ENCODE results near the gene CCDC40.

The CCDC40 gene

GRCh38 chr17:80035937-80036714, at the start of gene CCDC40:
Gene CCDC40 (plus strand): TSS chr17:80036642. CDS start chr17:80036663, 21 bp downstream.
- H3K27ac ChIP-seq, result peak within 1 kb of the TSS; percentile 49; the same call in 1 of the 2 replicates
- peaks cover 58% of the 10 kb centered on the region for H3K27me3 ChIP-seq
- H4K20me1 ChIP-seq, result peaks cover 50% of the 10 kb centered on the region
- TF ChIP-seq Cebpa-rat (IDR thresholded peaks at IDR 0.05), result no peak
- no peaks in the 10 kb centered on the region for H3K9me3 ChIP-seq
- no peaks in the 10 kb centered on the region for H3K36me3 ChIP-seq
- peak within 1 kb of the TSS; percentile 79 for H3K4me3 ChIP-seq
- H3K4me1 ChIP-seq, result peaks cover 21% of the 10 kb centered on the region
- peak within 1 kb of the TSS; percentile 100 for H3K4me2 ChIP-seq
- H3K9ac ChIP-seq, result peak within 1 kb of the TSS; percentile 78

- H3K27ac ChIP-seq, result no peak overlapping the region
- H3K4me3 ChIP-seq, result no peak overlapping the region
- H3K36me3 ChIP-seq, result no peaks in the 10 kb centered on the region
- peak overlapping the region; percentile 78 for H3K4me2 ChIP-seq
- no peaks in the 10 kb centered on the region for H3K9me3 ChIP-seq
- H4K20me1 ChIP-seq, result peaks cover 42% of the 10 kb centered on the region
- H3K4me1 ChIP-seq, result peaks cover 76% of the 10 kb centered on the region
- no peak overlapping the region for H3K9ac ChIP-seq
- no peak for TF ChIP-seq Cebpa-rat (IDR thresholded peaks at IDR 0.05)
- H3K27me3 ChIP-seq, result peaks cover 17% of the 10 kb centered on the region
Observed at GRCh38 chr17:79987187-79987934, 49.1 kb upstream of the CCDC40 start.

- peaks cover 42% of the 10 kb centered on the region for H4K20me1 ChIP-seq
- H3K4me1 ChIP-seq, result peaks cover 80% of the 10 kb centered on the region
- TF ChIP-seq Cebpa-rat (IDR thresholded peaks at IDR 0.05), result no peak
- no peak overlapping the region for H3K4me3 ChIP-seq
- H3K36me3 ChIP-seq, result no peaks in the 10 kb centered on the region
- peak overlapping the region; percentile 78 for H3K4me2 ChIP-seq
- no peaks in the 10 kb centered on the region for H3K9me3 ChIP-seq
- peak overlapping the region; percentile 12 for H3K9ac ChIP-seq
- H3K27ac ChIP-seq, result no peak overlapping the region
- H3K27me3 ChIP-seq, result peaks cover 17% of the 10 kb centered on the region
Observed at GRCh38 chr17:79987935-79988184, 48.6 kb upstream of the CCDC40 start.

- no peaks in the 10 kb centered on the region for H3K36me3 ChIP-seq
- H3K4me2 ChIP-seq, result peak overlapping the region; percentile 78
- H3K27me3 ChIP-seq, result peaks cover 17% of the 10 kb centered on the region
- H3K4me3 ChIP-seq, result no peak overlapping the region
- H3K4me1 ChIP-seq, result peaks cover 80% of the 10 kb centered on the region
- H4K20me1 ChIP-seq, result peaks cover 42% of the 10 kb centered on the region
- H3K9ac ChIP-seq, result peak overlapping the region; percentile 12
- H3K27ac ChIP-seq, result no peak overlapping the region
- no peaks in the 10 kb centered on the region for H3K9me3 ChIP-seq
- TF ChIP-seq Cebpa-rat (IDR thresholded peaks at IDR 0.05), result no peak
Observed at GRCh38 chr17:79988185-79988971, 48.1 kb upstream of the CCDC40 start.

GRCh38 chr17:79989106-79989835, 47.2 kb upstream of the CCDC40 start:
- H3K9ac ChIP-seq, result no peak overlapping the region
- no peaks in the 10 kb centered on the region for H3K9me3 ChIP-seq
- peaks cover 42% of the 10 kb centered on the region for H4K20me1 ChIP-seq
- H3K27me3 ChIP-seq, result peaks cover 17% of the 10 kb centered on the region
- H3K4me2 ChIP-seq, result peak overlapping the region; percentile 78; the same call in 1 of the 2 replicates
- peaks cover 82% of the 10 kb centered on the region for H3K4me1 ChIP-seq
- no peak overlapping the region for H3K27ac ChIP-seq
- no peak for TF ChIP-seq Cebpa-rat (IDR thresholded peaks at IDR 0.05)
- no peaks in the 10 kb centered on the region for H3K36me3 ChIP-seq
- no peak overlapping the region for H3K4me3 ChIP-seq

- Histone ChIP-seq H4K20me1 (peaks cover 42% of the 10 kb centered on the region), H3K4me2 (no peak overlapping the region), H3K9ac (no peak overlapping the region), H3K36me3 (no peaks in the 10 kb centered on the region), H3K4me1 (peaks cover 83% of the 10 kb centered on the region), H3K9me3 (no peaks in the 10 kb centered on the region), H3K27ac (no peak overlapping the region), H3K27me3 (peaks cover 17% of the 10 kb centered on the region), H3K4me3 (no peak overlapping the region)
- TF ChIP-seq Cebpa-rat (IDR thresholded peaks at IDR 0.05), result no peak
Observed at GRCh38 chr17:79990051-79990592, 46.3 kb upstream of the CCDC40 start.

- Histone ChIP-seq H3K4me3 (no peak overlapping the region), H3K4me2 (peak overlapping the region; percentile 70), H3K27me3 (peaks cover 17% of the 10 kb centered on the region), H3K36me3 (no peaks in the 10 kb centered on the region), H4K20me1 (peaks cover 42% of the 10 kb centered on the region), H3K9me3 (no peaks in the 10 kb centered on the region), H3K4me1 (peaks cover 83% of the 10 kb centered on the region), H3K9ac (no peak overlapping the region), H3K27ac (no peak overlapping the region)
- TF ChIP-seq Cebpa-rat (IDR thresholded peaks at IDR 0.05), result no peak
Observed at GRCh38 chr17:79990704-79991103, 45.7 kb upstream of the CCDC40 start.

GRCh38 chr17:79991140-79991923, 45.1 kb upstream of the CCDC40 start:
- no peak for TF ChIP-seq Cebpa-rat (IDR thresholded peaks at IDR 0.05)
- Histone ChIP-seq H4K20me1 (peaks cover 42% of the 10 kb centered on the region), H3K4me3 (peak overlapping the region; percentile 62), H3K9ac (no peak overlapping the region), H3K9me3 (no peaks in the 10 kb centered on the region), H3K4me1 (peaks cover 83% of the 10 kb centered on the region), H3K27ac (no peak overlapping the region), H3K36me3 (no peaks in the 10 kb centered on the region), H3K4me2 (peak overlapping the region; percentile 97), H3K27me3 (peaks cover 17% of the 10 kb centered on the region)

Data from BLaER1 (cell line).